Gastroesophageal sphincter (tissue), 3 donors: ENCODE results near the gene HSPA1L.

Experiments used
- EP300 ChIP-seq: sonication (generic); formaldehyde crosslinking; IDR thresholded peaks from one replicate; pipeline ENCODE4 v1.6.1; 2017; ENCODE audit warnings: antibody characterized with exemption, mild to moderate bottlenecking
- POLR2A ChIP-seq, 2 donors: fragments of 450-650 bp; IDR thresholded peaks; one replicate each; pipeline ENCODE4 v1.6.1; 2017; ENCODE audit warnings: antibody characterized with exemption in 2 of 2, mild to moderate bottlenecking in 2 of 2, moderate library complexity in 1 of 2
- TF ChIP-seq, protein P1 (sequence below), 4 experiments: fragments of 200-600 bp in 2 of 4; fragments of 450-650 bp in 2 of 4; sonication (generic) in 1 of 4; IDR thresholded peaks; one replicate each; pipeline ENCODE4 v1.5.1; 2017 to 2019; ENCODE audit warnings: antibody characterized with exemption in 4 of 4, mild to moderate bottlenecking in 2 of 4, moderate library complexity in 2 of 4

DNA sequence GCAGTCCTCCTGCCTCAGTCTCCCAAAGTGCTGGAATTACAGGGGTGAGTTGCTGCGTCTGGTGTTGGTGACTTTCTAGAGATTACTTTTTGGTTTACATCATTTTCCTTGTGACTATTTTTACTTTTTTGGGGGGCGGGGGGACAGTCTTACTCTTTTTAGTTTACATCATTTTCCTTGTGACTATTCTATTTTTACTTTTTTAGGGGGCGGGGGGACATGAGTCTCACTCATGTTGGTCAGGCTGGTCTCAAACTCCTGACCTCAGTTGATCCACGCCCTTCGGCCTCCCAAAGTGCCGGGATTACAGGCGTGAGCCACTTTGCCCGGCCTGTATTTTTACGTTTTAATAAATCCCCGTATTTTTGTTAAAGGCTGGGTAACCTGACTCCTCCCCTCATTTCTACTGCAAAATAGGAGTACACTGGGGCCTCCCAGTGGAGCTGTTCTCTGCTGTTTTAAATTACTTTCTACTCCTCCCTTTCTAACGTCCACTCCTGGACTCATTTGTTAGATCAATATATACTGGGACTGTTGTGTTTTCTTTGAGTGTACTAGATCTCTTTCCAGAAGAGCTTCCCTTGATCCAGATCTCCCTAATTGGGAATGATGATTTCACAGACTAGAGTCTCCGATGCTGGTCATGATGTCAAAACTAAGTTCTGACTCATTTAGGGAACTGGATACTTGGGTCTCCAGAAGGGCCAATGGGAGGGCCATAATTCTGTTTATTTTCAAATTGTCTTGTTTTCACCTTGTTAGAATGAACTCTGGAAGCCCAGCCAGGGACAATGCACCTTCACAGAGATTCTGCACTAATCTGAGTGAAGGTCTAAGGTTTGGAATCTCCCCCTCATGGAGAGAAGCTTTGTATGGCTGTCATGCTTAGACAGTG lies 21.6 kb upstream of the HSPA1L start:
- TF ChIP-seq, protein P1, sequence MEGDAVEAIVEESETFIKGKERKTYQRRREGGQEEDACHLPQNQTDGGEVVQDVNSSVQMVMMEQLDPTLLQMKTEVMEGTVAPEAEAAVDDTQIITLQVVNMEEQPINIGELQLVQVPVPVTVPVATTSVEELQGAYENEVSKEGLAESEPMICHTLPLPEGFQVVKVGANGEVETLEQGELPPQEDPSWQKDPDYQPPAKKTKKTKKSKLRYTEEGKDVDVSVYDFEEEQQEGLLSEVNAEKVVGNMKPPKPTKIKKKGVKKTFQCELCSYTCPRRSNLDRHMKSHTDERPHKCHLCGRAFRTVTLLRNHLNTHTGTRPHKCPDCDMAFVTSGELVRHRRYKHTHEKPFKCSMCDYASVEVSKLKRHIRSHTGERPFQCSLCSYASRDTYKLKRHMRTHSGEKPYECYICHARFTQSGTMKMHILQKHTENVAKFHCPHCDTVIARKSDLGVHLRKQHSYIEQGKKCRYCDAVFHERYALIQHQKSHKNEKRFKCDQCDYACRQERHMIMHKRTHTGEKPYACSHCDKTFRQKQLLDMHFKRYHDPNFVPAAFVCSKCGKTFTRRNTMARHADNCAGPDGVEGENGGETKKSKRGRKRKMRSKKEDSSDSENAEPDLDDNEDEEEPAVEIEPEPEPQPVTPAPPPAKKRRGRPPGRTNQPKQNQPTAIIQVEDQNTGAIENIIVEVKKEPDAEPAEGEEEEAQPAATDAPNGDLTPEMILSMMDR (IDR thresholded peaks at IDR 0.05): no peak
- TF ChIP-seq POLR2A (IDR thresholded peaks at IDR 0.05): no peak
- no peak for TF ChIP-seq EP300
